IMR-90 (cell line): ENCODE data around the gene PAN2. TPM values are rescaled to one million over a fixed set of nuclear protein-coding genes. Genes with fewer than 3 reads are reported as not detected.

Source experiments
- ATAC-seq: fragments of 200-7000 bp; cut with Tn5 transposase; 2 replicates; pipeline ENCODE4 v1.9.1; 2020; ENCODE audit warnings: low read depth, mild to moderate bottlenecking, moderate library complexity
- BruUV-seq: library from RNA; stranded (reverse); fragments of 400-500 nt; replicated peaks from 2 replicates; lab custom pipeline; 2021; lab: Mats Ljungman, UMichigan
- CTCF ChIA-PET: fragments of 300-600 bp; formaldehyde crosslinking; extraction: SDS; loops from one replicate; lab custom pipeline; 2021; ENCODE audit warnings: antibody characterized with exemption; lab: Yijun Ruan, JAX
- POLR2A ChIA-PET: fragments of 300-600 bp; sonication (Branson Sonifier 250); formaldehyde crosslinking; loops from one replicate; lab custom pipeline; 2022; ENCODE audit warnings: antibody characterized with exemption; ENCODE audit not compliant: unreplicated experiment; lab: Charles Lee
- DNase-seq: peaks from one replicate; pipeline ENCODE4 v3.0.0; 2013
- H2AFZ ChIP-seq: replicated peaks from 2 replicates; pipeline ENCODE3; 2013; ENCODE audit warnings: low read length, mild to moderate bottlenecking; ENCODE audit not compliant: poor library complexity
- H2AK5ac ChIP-seq: 2 replicates; pipeline ENCODE4 v1.6.1; 2013; ENCODE audit warnings: low read depth, low read length, inconsistent platforms
- H2AK9ac ChIP-seq: replicated peaks from 2 replicates; pipeline ENCODE3; 2013; ENCODE audit warnings: mild to moderate bottlenecking, low read depth, low read length, moderate library complexity; ENCODE audit not compliant: poor library complexity
- H2BK120ac ChIP-seq: 2 replicates; pipeline ENCODE4 v1.6.1; 2013; ENCODE audit warnings: low read depth, low read length, inconsistent platforms
- H2BK15ac ChIP-seq: 3 replicates; pipeline ENCODE4 v1.6.1; 2013; ENCODE audit warnings: low read depth, low read length, inconsistent platforms
- H2BK20ac ChIP-seq: 2 replicates; pipeline ENCODE4 v1.6.1; 2013; ENCODE audit warnings: low read depth, mild to moderate bottlenecking, inconsistent platforms, low read length, moderate library complexity
- H2BK5ac ChIP-seq: 2 replicates; pipeline ENCODE4 v1.6.1; 2013; ENCODE audit warnings: mild to moderate bottlenecking, low read depth, low read length, inconsistent platforms; ENCODE audit not compliant: poor library complexity, severe bottlenecking
- H3K14ac ChIP-seq: replicated peaks from 2 replicates; pipeline ENCODE4 v1.6.1; 2013; ENCODE audit warnings: low read depth, low read length, inconsistent platforms
- H3K18ac ChIP-seq: 2 replicates; pipeline ENCODE4 v1.6.1; 2013; ENCODE audit warnings: low read depth, low read length, control low read depth
- H3K23ac ChIP-seq: 2 replicates; pipeline ENCODE4 v1.6.1; 2013; ENCODE audit warnings: low read depth, low read length, inconsistent platforms
- H3K27ac ChIP-seq: 2 replicates; pipeline ENCODE4 v1.5.1; 2013; ENCODE audit warnings: mild to moderate bottlenecking, control low read depth, low read length; ENCODE audit not compliant: insufficient read depth
- H3K27me3 ChIP-seq: 2 replicates; pipeline ENCODE4 v1.6.1; 2013; ENCODE audit warnings: low read length; ENCODE audit not compliant: control insufficient read depth, insufficient read depth
- H3K36me3 ChIP-seq: 2 replicates; pipeline ENCODE4 v1.6.1; 2013; ENCODE audit warnings: low read length, mixed read lengths; ENCODE audit not compliant: control insufficient read depth, insufficient read depth
- H3K4ac ChIP-seq: 2 replicates; pipeline ENCODE4 v1.6.1; 2013; ENCODE audit warnings: low read depth, low read length, inconsistent platforms
- H3K4me1 ChIP-seq: 2 replicates; pipeline ENCODE4 v1.6.1; 2013; ENCODE audit warnings: low read length, mixed read lengths; ENCODE audit not compliant: control insufficient read depth, insufficient read depth
- H3K4me2 ChIP-seq: 2 replicates; pipeline ENCODE4 v1.6.1; 2013; ENCODE audit warnings: low read depth, mild to moderate bottlenecking, control low read depth, low read length, moderate library complexity
- H3K4me3 ChIP-seq: 2 replicates; pipeline ENCODE4 v1.5.1; 2013; ENCODE audit warnings: low read depth, mild to moderate bottlenecking, control low read depth, low read length, moderate library complexity; ENCODE audit not compliant: insufficient read depth
- H3K56ac ChIP-seq: 2 replicates; pipeline ENCODE4 v1.6.1; 2013; ENCODE audit warnings: low read length, inconsistent platforms; ENCODE audit not compliant: insufficient read depth; ENCODE audit errors: extremely low read depth
- H3K79me1 ChIP-seq, 2 experiments: 2 replicates each; pipeline ENCODE4 v1.6.1; 2013; ENCODE audit warnings: low read length in 2 of 2, inconsistent platforms in 1 of 2, low read depth in 1 of 2
- H3K9ac ChIP-seq: 2 replicates; pipeline ENCODE4 v1.6.1; 2013; ENCODE audit warnings: low read depth, low read length, control low read depth
- H3K9me1 ChIP-seq: 2 replicates; pipeline ENCODE4 v1.6.1; 2013; ENCODE audit warnings: low read length, inconsistent platforms; ENCODE audit not compliant: insufficient read depth
- H3K9me3 ChIP-seq: 2 replicates; pipeline ENCODE4 v1.6.1; 2013; ENCODE audit warnings: low read length; ENCODE audit not compliant: control insufficient read depth, insufficient read depth
- H4K20me1 ChIP-seq: 2 replicates; pipeline ENCODE4 v1.6.1; 2013; ENCODE audit warnings: low read length, inconsistent platforms; ENCODE audit not compliant: insufficient read depth
- H4K5ac ChIP-seq: 2 replicates; pipeline ENCODE4 v1.6.1; 2013; ENCODE audit warnings: mild to moderate bottlenecking, low read depth, low read length, control low read depth
- H4K8ac ChIP-seq, 2 experiments: 2 replicates each; pipeline ENCODE4 v1.6.1; 2013; ENCODE audit warnings: low read depth in 2 of 2, low read length in 2 of 2, control low read depth in 1 of 2, inconsistent platforms in 1 of 2
- H4K91ac ChIP-seq: 2 replicates; pipeline ENCODE4 v1.6.1; 2013; ENCODE audit warnings: low read depth, low read length, inconsistent platforms; ENCODE audit not compliant: insufficient read depth
- BHLHE40 ChIP-seq: fragments of 150-350 bp; IDR thresholded peaks from 2 replicates; pipeline ENCODE4 v1.6.1; 2016; ENCODE audit warnings: mild to moderate bottlenecking, low read depth, low read length
- CEBPB ChIP-seq: IDR thresholded peaks from 2 replicates; pipeline ENCODE4 v1.6.1; 2012; ENCODE audit warnings: low read depth, low read length, improper control_type of control experiment
- CHD1 ChIP-seq: IDR thresholded peaks from 2 replicates; pipeline ENCODE4 v1.6.1; 2012; ENCODE audit warnings: low read depth, low read length, improper control_type of control experiment
- FOS ChIP-seq: fragments of 150-350 bp; IDR thresholded peaks from 2 replicates; pipeline ENCODE4 v1.6.1; 2016; ENCODE audit warnings: low read depth, low read length
- MAZ ChIP-seq: IDR thresholded peaks from 2 replicates; pipeline ENCODE4 v1.6.1; 2012; ENCODE audit warnings: low read depth, mild to moderate bottlenecking, low read length, improper control_type of control experiment, moderate library complexity, borderline replicate concordance
- NFE2L2 ChIP-seq: fragments of 150-350 bp; IDR thresholded peaks from 2 replicates; pipeline ENCODE4 v1.6.1; 2016; ENCODE audit warnings: low read depth, mild to moderate bottlenecking, low read length
- RAD21 ChIP-seq: IDR thresholded peaks from 2 replicates; pipeline ENCODE4 v1.6.1; 2012; ENCODE audit warnings: low read length, improper control_type of control experiment
- RCOR1 ChIP-seq: IDR thresholded peaks from 2 replicates; pipeline ENCODE4 v1.6.1; 2012; ENCODE audit warnings: mild to moderate bottlenecking, low read length, improper control_type of control experiment; ENCODE audit not compliant: insufficient replicate concordance
- SMC3 ChIP-seq: fragments of 150-350 bp; IDR thresholded peaks from 2 replicates; pipeline ENCODE4 v1.6.1; 2016; ENCODE audit warnings: low read depth, mild to moderate bottlenecking, antibody characterized with exemption, low read length, moderate library complexity
- WGBS, 2 experiments: methylation state at CpG; one replicate each; pipeline versions ENCODE4 v1.1.5 to v1.1.7; 2013; ENCODE audit warnings: missing lambda C conversion rate in 2 of 2; ENCODE audit not compliant: insufficient read length in 1 of 2; ENCODE audit errors: extremely low coverage in 2 of 2; 5-methylcytosine and 5-hydroxymethylcytosine counted together
- dilution Hi-C: fragments of 300-500 bp; cut with HindIII; formaldehyde crosslinking; loops from one replicate; pipeline ENCODE4 v1.14.3; 2018; ENCODE audit warnings: low sequenced_read_pairs; ENCODE audit not compliant: unreplicated experiment
- in situ Hi-C: fragments of 300-500 bp; cut with MboI; formaldehyde crosslinking; loops from 3 replicates; pipeline ENCODE4 v1.14.3; 2019; ENCODE audit warnings: low sequenced_read_pairs, inconsistent platforms, mixed read lengths
- intact Hi-C: fragments of 100-400 bp; cut with micrococcal nuclease; formaldehyde crosslinking; loops from 2 replicates; pipeline ENCODE4 v1.10.0; 2022
- polyA plus RNA-seq, 3 experiments: library from polyadenylated mRNA; depleted of rRNA; stranded (reverse); fragments of >200 nt; gene quantifications; 2 replicates each; pipeline ENCODE4 v1.2.3, GENCODE V29; 2012; ENCODE audit warnings: low replicate concordance in 1 of 3
- total RNA-seq: library from RNA; depleted of rRNA; stranded (reverse); fragments of >200 nt; gene quantifications from 2 replicates; pipeline ENCODE4 v1.2.3, GENCODE V29; 2012

The PAN2 gene
- total and polyA plus RNA-seq, 2 of the 4 experiments (the other 2 are of a cell fraction) = 9.7 to 20.2 TPM

DNA sequence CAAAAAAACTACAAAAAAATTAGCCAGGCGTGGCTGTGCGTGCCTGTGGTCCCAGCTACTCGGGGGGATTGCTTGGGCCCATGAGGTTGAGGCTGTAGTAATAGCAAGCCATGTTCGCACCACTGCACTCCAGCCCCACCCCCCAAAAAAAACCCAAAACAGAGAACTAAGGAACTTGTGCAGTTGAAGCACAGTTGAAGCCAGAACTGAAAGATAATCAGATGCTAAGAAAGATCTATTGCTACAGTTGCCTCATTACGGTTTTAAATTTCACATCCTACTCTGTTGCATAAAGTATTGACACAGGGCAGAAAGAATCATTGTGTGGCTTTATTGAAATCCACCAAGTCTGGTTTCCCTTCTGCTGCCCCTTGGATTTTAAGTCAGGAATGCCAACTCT is 37.5 kb downstream of the PAN2 start:
- no peak for TF ChIP-seq MAZ
- TF ChIP-seq CHD1 = no peak
- TF ChIP-seq FOS = no peak
- TF ChIP-seq BHLHE40 = no peak
- TF ChIP-seq SMC3 = no peak
- TF ChIP-seq RAD21 = no peak
- no peak for TF ChIP-seq RCOR1
- TF ChIP-seq CEBPB = no peak
- no peak for TF ChIP-seq NFE2L2
- dilution Hi-C loops = no loop called here

More for the DNA sequence above, 37.5 kb downstream of the PAN2 start:
- Histone ChIP-seq H3K9ac (no peak overlapping the region), H3K14ac (no peak overlapping the region), H2AK9ac (no peak overlapping the region), H2BK15ac (no peak overlapping the region), H3K9me1 (peaks cover 14% of the 10 kb centered on the region), H3K27ac (no peak overlapping the region), H3K18ac (no peak overlapping the region), H2AK5ac (no peak overlapping the region), H3K23ac (no peak overlapping the region), H2BK5ac (no peak overlapping the region), H4K8ac (no peak overlapping the region), H2BK20ac (no peak overlapping the region), H3K9me3 (no peaks in the 10 kb centered on the region), H3K4me2 (no peak overlapping the region), H3K4me1 (peaks cover 9% of the 10 kb centered on the region; the same call in 1 of the 2 replicates), H2BK120ac (no peak overlapping the region), H4K91ac (no peak overlapping the region), H4K5ac (no peak overlapping the region), H3K56ac (no peak overlapping the region), H3K27me3 (no peaks in the 10 kb centered on the region), H3K4me3 (no peak overlapping the region), H3K79me1 (peaks cover 26 to 72% of the 10 kb centered on the region in 2 experiments), H2AFZ (no peak overlapping the region), H3K4ac (no peak overlapping the region), H3K36me3 (peaks cover 14% of the 10 kb centered on the region), H4K20me1 (peaks cover 24% of the 10 kb centered on the region)
- ChIA-PET CTCF (no interaction called here), POLR2A (no interaction called here)
- in situ Hi-C loops = no loop called here
- ATAC-seq (no peak), DNase-seq (no peak)
- WGBS, 2 experiments = no CpG with 5 or more reads among the region's 5 CpGs
- intact Hi-C loops = no loop called here
- BruUV-seq = no TSS peak
